ENCODE measurements around the gene GAPDH. TPM values are rescaled to one million over a fixed set of nuclear protein-coding genes. Genes with fewer than 3 reads are reported as not detected.
A peak's percentile ranks its signal among the peaks of the same experiment; 100 is the strongest.
"Not testable (repeated sequence)": the region's sequence is repeated elsewhere in the genome, so short reads cannot be mapped to it uniquely, and the experiment has no call there.

GAPDH gene
- total RNA-seq, 1 donor from 2014 or later: 736 TPM

DNA sequence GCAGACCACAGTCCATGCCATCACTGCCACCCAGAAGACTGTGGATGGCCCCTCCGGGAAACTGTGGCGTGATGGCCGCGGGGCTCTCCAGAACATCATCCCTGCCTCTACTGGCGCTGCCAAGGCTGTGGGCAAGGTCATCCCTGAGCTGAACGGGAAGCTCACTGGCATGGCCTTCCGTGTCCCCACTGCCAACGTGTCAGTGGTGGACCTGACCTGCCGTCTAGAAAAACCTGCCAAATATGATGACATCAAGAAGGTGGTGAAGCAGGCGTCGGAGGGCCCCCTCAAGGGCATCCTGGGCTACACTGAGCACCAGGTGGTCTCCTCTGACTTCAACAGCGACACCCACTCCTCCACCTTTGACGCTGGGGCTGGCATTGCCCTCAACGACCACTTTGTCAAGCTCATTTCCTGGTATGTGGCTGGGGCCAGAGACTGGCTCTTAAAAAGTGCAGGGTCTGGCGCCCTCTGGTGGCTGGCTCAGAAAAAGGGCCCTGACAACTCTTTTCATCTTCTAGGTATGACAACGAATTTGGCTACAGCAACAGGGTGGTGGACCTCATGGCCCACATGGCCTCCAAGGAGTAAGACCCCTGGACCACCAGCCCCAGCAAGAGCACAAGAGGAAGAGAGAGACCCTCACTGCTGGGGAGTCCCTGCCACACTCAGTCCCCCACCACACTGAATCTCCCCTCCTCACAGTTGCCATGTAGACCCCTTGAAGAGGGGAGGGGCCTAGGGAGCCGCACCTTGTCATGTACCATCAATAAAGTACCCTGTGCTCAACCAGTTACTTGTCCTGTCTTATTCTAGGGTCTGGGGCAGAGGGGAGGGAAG lies 3.5 kb downstream of the GAPDH start:
- TF ChIP-seq, protein P1, sequence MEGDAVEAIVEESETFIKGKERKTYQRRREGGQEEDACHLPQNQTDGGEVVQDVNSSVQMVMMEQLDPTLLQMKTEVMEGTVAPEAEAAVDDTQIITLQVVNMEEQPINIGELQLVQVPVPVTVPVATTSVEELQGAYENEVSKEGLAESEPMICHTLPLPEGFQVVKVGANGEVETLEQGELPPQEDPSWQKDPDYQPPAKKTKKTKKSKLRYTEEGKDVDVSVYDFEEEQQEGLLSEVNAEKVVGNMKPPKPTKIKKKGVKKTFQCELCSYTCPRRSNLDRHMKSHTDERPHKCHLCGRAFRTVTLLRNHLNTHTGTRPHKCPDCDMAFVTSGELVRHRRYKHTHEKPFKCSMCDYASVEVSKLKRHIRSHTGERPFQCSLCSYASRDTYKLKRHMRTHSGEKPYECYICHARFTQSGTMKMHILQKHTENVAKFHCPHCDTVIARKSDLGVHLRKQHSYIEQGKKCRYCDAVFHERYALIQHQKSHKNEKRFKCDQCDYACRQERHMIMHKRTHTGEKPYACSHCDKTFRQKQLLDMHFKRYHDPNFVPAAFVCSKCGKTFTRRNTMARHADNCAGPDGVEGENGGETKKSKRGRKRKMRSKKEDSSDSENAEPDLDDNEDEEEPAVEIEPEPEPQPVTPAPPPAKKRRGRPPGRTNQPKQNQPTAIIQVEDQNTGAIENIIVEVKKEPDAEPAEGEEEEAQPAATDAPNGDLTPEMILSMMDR (IDR thresholded peaks at IDR 0.05): peak; percentile 89
- H3K9me3 ChIP-seq; ATAC-seq; H3K4me3 ChIP-seq; H3K27me3 ChIP-seq; intact Hi-C loops (cut with DNase I): not testable (repeated sequence)
- H3K27ac ChIP-seq: peak overlapping the region; percentile 39
- H3K4me1 ChIP-seq: peaks cover 47% of the 10 kb centered on the region
- DNase-seq: peak; percentile 88
- H3K36me3 ChIP-seq: peaks cover 47% of the 10 kb centered on the region

DNA sequence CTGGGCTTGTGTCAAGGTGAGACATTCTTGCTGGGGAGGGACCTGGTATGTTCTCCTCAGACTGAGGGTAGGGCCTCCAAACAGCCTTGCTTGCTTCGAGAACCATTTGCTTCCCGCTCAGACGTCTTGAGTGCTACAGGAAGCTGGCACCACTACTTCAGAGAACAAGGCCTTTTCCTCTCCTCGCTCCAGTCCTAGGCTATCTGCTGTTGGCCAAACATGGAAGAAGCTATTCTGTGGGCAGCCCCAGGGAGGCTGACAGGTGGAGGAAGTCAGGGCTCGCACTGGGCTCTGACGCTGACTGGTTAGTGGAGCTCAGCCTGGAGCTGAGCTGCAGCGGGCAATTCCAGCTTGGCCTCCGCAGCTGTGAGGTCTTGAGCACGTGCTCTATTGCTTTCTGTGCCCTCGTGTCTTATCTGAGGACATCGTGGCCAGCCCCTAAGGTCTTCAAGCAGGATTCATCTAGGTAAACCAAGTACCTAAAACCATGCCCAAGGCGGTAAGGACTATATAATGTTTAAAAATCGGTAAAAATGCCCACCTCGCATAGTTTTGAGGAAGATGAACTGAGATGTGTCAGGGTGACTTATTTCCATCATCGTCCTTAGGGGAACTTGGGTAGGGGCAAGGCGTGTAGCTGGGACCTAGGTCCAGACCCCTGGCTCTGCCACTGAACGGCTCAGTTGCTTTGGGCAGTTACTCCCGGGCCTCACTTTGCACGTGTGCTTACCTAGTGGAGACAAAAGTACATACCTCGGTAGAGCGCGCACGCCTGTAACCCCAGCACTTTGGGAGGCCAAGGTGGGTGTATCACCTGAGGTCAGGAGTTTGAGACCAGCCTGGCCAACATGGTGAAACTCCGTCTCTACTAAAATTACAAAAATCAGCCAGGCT lies 4.3 kb downstream of the GAPDH start:
- Histone ChIP-seq H3K36me3 (peaks cover 55% of the 10 kb centered on the region), H3K27me3 (no peaks in the 10 kb centered on the region), H3K4me1 (peaks cover 39% of the 10 kb centered on the region), H3K9me3 (no peaks in the 10 kb centered on the region), H3K27ac (peak overlapping the region; percentile 2), H3K4me3 (no peak overlapping the region)
- intact Hi-C loops (cut with DNase I): no loop called here
- ATAC-seq (no peak), DNase-seq (no peak)
- TF ChIP-seq, protein P1 (IDR thresholded peaks at IDR 0.05): no peak

DNA sequence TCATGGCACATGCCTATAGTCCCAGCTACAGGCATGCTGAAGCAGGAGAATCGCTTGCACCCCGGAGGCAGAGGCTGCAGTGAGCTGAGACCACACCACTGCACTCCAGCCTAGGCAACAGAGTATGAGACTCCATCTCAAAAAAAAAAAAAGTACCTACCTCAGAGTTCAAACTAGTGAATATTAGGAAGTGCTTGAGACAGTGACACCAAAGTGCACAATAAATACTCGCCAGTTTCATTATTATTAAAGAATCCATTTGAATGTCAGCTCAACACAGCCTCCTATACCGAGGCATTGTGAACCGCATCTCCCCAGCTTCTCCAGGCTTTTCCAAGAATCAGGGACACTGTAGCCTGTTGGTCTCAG lies 5.0 kb downstream of the GAPDH start:
- Histone ChIP-seq H3K36me3 (peaks cover 56% of the 10 kb centered on the region), H3K4me1 (peaks cover 39% of the 10 kb centered on the region), H3K27me3 (no peaks in the 10 kb centered on the region), H3K9me3 (no peaks in the 10 kb centered on the region), H3K4me3 (no peak overlapping the region), H3K27ac (peak overlapping the region; percentile 74)
- intact Hi-C loops (cut with DNase I): no loop called here
- no peak for ATAC-seq
- DNase-seq: no peak
- TF ChIP-seq, protein P1 (IDR thresholded peaks at IDR 0.05): no peak

DNA sequence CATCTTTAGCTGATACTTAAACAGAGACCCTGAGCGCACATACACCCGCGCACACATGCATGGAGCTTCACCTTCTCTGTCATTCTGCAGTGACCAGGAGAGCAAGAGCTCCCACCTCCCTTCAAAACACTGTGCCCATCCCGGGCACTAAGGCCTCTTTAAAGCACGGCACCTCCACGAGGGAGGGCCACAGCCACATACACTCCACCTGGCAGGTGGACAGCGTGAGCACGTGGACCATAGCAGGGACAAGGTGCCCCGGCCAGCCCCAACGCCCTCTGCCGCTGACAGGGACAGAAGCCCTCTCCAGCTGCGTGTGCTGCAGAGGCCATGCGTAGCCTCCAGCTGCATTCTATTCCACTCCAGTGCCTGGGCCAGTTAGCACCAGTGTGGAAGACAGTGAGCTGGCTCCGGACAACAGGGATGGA lies 5.4 kb downstream of the GAPDH start:
- TF ChIP-seq, protein P1 (IDR thresholded peaks at IDR 0.05): no peak
- Histone ChIP-seq H3K36me3 (peaks cover 56% of the 10 kb centered on the region), H3K4me1 (peaks cover 39% of the 10 kb centered on the region), H3K27ac (peak overlapping the region; percentile 74), H3K27me3 (no peaks in the 10 kb centered on the region), H3K4me3 (no peak overlapping the region), H3K9me3 (no peaks in the 10 kb centered on the region)
- ATAC-seq (no peak), DNase-seq (no peak)
- intact Hi-C loops (cut with DNase I): no loop called here

DNA sequence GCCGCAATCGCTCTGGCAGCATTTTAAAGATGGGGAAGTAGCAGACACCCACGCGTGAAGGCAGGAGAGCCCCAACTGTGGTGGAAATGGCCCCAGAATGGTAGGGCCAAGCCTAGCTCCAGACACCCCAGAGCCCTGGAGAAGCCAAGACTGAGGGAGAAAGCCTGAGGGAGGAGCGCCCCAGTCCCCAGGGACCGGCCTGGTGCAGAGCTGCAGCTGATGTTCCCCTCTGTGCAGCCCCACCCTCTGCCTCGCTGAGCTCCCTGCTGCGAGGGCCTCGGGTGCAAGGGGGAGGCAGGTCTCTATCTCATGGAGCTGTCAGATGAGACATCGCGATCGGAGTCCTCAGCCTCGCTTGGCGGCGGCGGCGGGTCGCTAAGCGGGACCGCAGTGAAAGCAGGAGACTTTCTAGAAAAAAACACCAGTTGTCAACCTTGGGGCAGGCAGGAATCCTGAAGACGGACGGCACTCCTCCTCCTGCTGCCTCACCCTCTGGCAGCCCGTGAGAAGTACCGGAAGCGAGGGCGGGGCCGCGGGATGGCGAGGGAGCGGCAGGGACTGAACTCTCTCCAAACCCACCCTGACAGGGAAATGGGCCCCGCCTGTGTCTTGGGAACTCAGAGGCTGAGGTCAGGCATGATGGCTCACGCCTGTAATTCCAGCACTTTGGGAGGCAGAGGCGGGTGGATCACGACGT lies 6.0 kb downstream of the GAPDH start:
- TF ChIP-seq, protein P1 (IDR thresholded peaks at IDR 0.05): no peak
- peaks cover 39% of the 10 kb centered on the region for H3K4me1 ChIP-seq
- intact Hi-C loops (cut with DNase I): no loop called here
- H3K27me3 ChIP-seq: no peaks in the 10 kb centered on the region
- peak overlapping the region; percentile 74 for H3K27ac ChIP-seq
- DNase-seq (peak; percentile 91), ATAC-seq (peak; percentile 88)
- H3K4me3 ChIP-seq: peak overlapping the region; percentile 27
- no peaks in the 10 kb centered on the region for H3K9me3 ChIP-seq
- peaks cover 61% of the 10 kb centered on the region for H3K36me3 ChIP-seq

All from upper lobe of right lung (tissue), 1 donor.